A549 (cell line): ENCODE data around the gene PKHD1.

ENCODE experiments used
- CTCF ChIP-seq: fragments of >200 bp; sonication (Bioruptor Twin); formaldehyde crosslinking; IDR thresholded peaks from 3 replicates; pipeline ENCODE4 v1.5.1; 2016
- ELK1 ChIP-seq: fragments of 150-350 bp; IDR thresholded peaks from 2 replicates; pipeline ENCODE4 v1.6.1; 2014; ENCODE audit warnings: low read depth, mild to moderate bottlenecking, low read length
- MAZ ChIP-seq: fragments of 150-350 bp; IDR thresholded peaks from 2 replicates; pipeline ENCODE4 v1.6.1; 2014; ENCODE audit warnings: antibody characterized with exemption, low read depth, low read length, borderline replicate concordance
- MYC ChIP-seq: IDR thresholded peaks from 2 replicates; pipeline ENCODE4 v1.6.1; 2012; ENCODE audit warnings: mild to moderate bottlenecking, inconsistent platforms, low read length, improper control_type of control experiment, borderline replicate concordance
- POLR2A ChIP-seq: IDR thresholded peaks from 2 replicates; pipeline ENCODE4 v1.6.1; 2012; ENCODE audit warnings: mild to moderate bottlenecking, low read length
- ZNF302 ChIP-seq: fragments of 250-450 bp; sonication (Bioruptor Pico); IDR thresholded peaks from 2 replicates; pipeline ENCODE4 v1.9.0; 2021; ENCODE audit warnings: inconsistent platforms, mild to moderate bottlenecking, moderate library complexity

GRCh38 chr6:51740658-51741057 is 346.8 kb downstream of the PKHD1 start:
- no peak for TF ChIP-seq ZNF302
- TF ChIP-seq MAZ = no peak
- no peak for TF ChIP-seq POLR2A
- TF ChIP-seq ELK1 = no peak
- TF ChIP-seq CTCF = no peak
- no peak for TF ChIP-seq MYC
